ENCODE data around the gene SDK1.
"Not testable (repeated sequence)": the region's sequence is repeated elsewhere in the genome, so short reads cannot be mapped to it uniquely, and the experiment has no call there.

SDK1 gene

DNA sequence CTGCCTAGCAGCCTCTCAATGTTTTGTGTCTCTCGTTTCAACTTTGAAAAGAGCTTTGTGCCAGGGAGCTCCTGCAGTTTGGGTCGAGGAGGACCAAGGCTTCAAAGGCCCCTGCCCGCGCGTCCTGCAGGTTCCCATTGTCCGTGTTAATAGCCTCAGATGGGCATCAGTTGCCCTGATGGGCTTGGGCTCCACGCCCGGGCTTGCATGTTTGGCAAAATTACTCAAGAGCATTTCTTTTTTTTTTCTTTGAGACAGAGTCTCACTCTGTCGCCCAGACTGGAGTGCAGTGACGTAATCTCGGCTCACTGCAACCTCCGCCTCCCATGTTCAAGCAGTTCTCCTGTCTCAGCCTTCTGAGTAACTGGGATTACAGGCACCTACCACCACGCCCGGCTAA is 636.6 kb downstream of the SDK1 start:
- no peak for DNase-seq

- DNase-seq = not testable (repeated sequence)
Observed at GRCh38 chr7:3941706-3942105, 640.7 kb downstream of the SDK1 start.

DNA sequence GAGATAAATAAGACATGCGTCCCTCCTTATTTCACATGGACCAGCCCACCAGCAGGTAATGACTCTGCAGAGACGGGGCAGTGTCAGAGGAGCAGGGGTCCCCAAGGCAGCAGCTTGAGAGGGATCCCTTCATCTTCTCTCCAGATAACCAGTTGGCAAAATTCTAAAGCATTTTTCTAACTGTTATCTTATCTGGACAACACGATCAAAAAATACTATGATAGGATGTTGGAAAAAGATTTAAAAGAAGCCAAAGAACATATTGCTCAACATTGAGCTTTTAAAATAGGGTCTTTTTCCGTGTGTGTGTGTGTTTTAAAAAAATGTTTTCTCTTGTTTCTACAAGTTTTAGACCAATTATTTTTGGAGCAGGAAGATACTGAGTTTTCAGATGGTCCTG is 641.2 kb downstream of the SDK1 start:
- DNase-seq = no peak

- no peak for DNase-seq
Observed at GRCh38 chr7:3942816-3943745, 642.0 kb downstream of the SDK1 start.

DNA sequence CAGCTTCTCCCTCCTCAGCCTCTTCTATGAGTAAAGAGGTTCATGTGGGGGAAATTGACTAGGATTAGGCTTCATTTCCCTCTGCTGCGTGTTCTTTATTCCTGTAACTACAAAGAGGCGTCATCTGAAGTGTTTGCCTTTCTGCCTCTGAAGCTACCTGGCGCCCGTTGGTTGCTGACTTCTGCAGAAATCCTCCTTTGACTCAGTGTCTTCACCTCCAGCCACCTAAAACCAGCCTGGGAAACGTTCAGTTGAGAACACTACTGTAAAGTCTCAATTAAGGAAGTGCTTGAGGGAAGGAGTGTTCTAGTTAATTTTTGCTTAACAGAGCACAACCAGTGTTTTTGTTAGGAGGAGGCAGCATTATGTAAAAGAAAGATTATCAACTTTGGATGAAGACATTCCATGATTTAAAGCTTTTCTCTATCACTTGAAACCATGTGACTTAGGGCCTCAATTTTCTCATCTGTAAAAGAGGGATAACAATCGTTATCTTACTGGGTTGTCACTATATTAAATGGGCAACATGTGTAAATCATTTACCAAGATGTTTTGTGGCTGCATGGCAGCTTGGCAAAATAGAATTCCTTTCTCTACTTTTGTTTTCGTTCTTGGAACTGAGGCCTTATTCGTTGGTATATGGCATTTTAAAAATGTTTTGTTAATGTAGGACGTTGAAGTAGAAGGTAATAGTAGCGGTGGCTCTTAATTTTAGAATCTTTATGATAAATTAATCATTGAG is 642.9 kb downstream of the SDK1 start:
- no peak for DNase-seq

GRCh38 chr7:3949242-3949640 is 648.2 kb downstream of the SDK1 start:
- DNase-seq = no peak

- no peak for DNase-seq
Observed at GRCh38 chr7:3950249-3950648, 649.2 kb downstream of the SDK1 start.

- no peak for DNase-seq
Observed at GRCh38 chr7:3951316-3952055, 650.4 kb downstream of the SDK1 start.

DNA sequence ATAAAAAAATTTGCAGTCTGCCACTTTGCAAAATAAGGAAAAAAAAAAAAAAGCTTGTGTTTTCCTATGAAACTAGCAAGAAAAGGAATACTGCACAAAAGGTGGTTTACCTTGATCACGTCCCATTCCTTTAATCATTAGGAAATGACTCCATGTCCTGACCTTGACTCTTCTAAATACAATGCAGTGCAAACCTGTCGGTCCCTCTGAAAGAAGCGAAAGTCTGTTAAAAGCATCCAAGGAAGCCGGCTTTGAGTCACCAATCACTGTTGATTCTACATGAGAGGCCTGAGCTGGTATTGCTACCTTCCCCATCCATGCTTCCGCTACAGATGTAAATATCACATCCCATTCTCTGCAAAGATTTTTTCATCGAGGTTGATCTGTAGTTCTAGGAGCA is 652.1 kb downstream of the SDK1 start:
- no peak for DNase-seq

DNA sequence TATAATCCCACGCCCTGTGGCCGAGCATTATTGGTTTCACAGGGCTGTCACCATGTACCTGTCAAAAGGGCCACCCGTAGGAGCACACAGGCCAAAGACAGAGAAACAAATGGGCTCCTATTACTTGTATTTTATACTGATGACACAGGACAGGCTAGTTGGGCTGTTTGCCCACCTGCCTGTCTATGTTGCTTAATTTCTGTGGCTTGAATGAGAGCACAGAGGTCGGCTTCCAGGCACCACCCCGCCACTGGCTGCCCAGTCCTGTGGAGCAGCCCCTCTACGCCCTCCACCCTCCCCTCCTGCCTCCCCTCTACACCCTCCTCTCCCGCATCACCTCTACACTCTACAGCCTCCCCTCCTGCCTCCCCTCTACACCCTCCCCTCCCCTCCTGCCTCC is 652.9 kb downstream of the SDK1 start:
- DNase-seq = no peak

DNA sequence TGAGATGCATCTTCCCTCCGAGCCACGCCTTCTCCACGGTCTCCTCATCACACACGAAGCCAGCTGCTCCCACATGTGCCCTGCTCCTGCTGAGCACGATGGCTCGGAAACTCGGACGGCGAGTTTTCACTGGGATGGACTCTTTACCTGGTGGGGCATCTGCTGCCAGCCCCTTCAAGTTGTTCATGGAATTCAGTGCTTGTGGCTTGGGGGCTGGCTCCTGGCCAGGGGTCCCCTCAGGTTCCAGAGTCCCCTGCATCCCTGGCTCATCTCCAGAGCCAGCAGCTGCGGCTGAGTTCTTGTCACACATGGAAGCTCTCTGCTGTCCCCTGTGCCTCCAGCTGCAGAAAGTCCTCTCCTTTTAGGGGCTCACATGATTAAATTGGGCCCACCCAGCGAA is 654.0 kb downstream of the SDK1 start:
- DNase-seq = no peak

DNA sequence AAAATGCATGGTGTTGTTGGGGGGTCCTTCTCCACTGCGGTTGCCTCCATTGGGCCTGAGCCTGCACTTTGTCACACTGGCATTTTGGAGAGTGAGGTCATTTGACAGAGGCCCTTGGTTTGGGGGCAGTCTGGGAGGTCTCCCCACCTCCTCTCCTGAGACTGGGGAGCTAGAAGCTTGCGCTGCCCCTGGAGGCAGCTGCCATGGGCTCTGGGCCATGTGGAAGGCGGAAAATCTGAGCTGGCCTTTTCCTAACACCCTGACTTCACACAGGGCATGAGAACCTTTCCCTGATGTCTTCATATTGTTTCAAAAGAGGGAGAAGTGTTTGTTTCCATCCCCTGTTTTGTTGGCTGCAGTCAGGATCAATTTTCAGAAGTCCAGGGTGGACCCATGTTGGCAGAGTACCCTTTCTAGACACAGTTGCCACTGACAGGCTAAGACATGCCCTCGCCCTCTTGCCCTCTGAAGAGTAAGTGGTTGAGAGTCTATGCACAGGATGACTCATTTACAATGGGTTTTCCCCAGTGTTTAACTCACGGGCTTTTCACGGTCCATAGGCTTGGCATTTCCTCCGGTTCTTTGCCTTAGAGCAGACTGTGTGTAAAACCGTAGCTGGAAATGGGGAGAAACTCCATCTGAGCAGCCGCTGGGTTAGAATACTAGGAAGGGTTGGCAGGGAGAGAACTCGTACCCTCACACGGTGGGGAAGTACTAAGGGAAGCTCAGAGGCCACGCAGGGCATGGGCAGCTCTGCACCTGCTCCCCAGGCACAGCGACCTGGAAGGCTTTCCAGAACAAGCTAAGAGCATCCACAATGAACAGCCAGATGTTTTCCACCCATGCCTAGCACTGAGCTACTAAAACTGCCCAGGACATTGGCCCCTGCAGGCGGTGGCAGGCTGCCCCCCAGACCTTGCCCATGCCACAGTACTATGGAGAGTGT is 655.0 kb downstream of the SDK1 start:
- peak; percentile 68 for DNase-seq

GRCh38 chr7:3956949-3957348 is 655.9 kb downstream of the SDK1 start:
- no peak for DNase-seq

DNA sequence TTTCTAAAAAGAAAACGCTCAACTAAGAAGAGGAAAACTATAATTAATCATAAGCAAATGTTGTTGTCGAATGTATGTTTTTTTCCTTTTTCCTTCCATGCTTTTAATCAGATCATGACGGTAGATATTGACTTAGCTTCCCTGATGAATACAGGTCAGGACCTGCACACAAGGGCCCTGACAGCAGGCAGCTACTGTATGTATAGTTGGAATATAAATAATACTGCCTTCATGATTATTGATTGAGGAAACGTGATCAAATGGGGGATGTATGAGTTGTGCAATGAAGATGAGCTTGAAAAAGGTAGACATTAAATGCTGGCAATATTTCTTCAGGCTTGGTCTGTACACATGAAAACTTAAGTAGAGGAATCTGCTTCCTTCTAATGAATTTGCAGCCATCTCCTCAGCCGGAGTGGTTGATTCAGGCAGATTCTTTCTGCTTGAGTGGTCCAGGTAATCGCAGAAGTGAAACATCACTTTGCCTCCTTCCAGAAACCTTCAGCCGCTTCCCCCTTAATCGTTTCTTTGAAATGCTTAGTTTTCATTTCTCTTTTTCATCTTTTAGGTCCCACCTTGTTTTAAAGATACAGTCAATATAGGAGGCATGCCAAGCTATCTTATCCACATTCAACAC is 656.5 kb downstream of the SDK1 start:
- DNase-seq = no peak

DNA sequence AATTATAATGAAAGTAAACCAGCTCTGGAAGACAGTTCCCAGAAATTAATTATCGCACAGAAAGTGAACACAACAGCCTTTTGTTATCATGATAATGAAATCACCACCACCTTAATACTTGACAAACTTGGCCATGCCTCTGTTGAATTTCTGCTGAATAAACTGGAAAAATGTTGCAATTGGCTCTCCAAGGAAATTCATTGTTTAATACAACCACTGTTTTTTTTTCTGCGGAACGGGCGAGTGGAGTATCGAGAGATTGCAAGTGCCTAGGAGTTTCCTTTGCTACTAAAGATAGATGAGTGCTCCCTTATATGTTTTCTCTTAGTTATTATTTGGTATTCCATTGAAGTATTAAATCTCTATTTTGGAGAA is 657.0 kb downstream of the SDK1 start:
- DNase-seq = no peak

DNA sequence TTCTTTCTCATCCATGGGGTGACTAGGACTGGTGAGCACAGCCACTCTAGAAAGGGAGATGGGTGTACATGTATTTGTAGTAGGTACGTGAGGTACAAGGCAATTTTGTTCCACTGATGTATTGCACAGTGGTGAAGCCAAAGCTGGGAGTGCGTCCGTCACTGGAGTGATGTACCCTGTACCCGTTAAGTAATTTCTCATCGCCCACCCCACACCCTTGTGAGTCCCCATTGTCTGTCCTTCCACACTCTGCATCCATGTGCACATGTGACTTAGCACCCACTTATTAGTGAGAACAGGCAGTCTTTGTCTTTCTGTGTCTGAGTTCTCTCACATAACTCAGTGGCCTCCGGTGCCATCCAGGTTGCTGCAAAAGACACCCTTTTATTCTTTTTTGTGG is 658.3 kb downstream of the SDK1 start:
- DNase-seq = no peak

- DNase-seq = no peak
Observed at GRCh38 chr7:3960050-3960763, 659.2 kb downstream of the SDK1 start.

- no peak for DNase-seq
Observed at GRCh38 chr7:3960942-3961341, 659.9 kb downstream of the SDK1 start.

DNA sequence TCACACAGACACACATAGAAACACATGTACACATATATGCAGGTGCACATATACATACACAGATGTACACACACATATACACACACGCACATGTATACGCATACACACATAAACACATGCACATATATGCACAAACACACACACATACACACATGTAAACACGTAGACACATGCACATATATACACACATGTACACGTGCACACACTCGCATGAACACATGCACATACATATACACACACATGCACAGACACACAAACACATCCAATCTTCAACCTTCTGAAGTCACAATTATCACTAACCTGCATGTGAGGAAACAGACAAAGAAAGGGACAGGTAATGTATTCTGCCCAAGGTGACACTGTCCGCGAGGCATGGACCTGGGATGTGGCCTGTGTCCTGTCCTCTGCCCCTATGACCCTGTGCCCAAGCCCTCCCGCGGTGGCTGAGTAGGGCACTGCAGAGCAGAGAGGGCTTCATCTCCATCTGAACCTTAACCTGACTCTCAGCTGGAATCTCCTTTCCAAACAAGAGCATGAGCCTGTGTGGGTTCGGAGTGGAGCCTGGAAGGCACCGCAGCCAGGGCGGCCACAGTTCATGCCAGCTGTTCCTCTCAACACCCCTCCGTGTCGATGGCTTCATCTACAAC is 660.9 kb downstream of the SDK1 start:
- DNase-seq = no peak

DNA sequence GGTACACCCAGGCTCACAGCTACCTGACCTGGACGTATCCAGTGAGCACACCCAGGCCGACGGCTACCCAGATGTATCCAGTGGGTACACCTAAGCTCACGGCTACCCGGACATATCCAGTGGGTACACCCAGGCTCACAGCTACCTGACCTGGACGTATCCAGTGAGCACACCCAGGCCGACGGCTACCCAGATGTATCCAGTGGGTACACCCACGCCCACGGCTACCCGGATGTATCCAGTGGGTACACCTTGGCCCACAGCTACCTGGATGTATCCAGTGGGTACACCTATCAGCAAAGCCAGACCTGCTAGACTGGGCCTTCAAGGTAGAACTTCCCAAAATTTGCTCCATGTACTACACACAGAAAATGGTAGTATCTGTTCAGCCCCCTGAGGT is 662.7 kb downstream of the SDK1 start:
- not testable (repeated sequence) for DNase-seq

All from T1000 (cell line).